GM10266 (cell line): Measurements from ENCODE around the gene ZNF688.
"Not testable (repeated sequence)": the region's sequence is repeated elsewhere in the genome, so short reads cannot be mapped to it uniquely, and the experiment has no call there.

Experiments
- DNase-seq: peaks from one replicate; pipeline ENCODE4 v3.0.0; 2012; ENCODE audit errors: extremely low spot score
- TF ChIP-seq, protein P1 (sequence below): IDR thresholded peaks from 2 replicates; pipeline ENCODE4 v1.5.1; 2012; ENCODE audit warnings: mild to moderate bottlenecking, low read depth; ENCODE audit not compliant: control insufficient read depth, insufficient read depth; ENCODE audit errors: missing control alignments

ZNF688 gene

DNA sequence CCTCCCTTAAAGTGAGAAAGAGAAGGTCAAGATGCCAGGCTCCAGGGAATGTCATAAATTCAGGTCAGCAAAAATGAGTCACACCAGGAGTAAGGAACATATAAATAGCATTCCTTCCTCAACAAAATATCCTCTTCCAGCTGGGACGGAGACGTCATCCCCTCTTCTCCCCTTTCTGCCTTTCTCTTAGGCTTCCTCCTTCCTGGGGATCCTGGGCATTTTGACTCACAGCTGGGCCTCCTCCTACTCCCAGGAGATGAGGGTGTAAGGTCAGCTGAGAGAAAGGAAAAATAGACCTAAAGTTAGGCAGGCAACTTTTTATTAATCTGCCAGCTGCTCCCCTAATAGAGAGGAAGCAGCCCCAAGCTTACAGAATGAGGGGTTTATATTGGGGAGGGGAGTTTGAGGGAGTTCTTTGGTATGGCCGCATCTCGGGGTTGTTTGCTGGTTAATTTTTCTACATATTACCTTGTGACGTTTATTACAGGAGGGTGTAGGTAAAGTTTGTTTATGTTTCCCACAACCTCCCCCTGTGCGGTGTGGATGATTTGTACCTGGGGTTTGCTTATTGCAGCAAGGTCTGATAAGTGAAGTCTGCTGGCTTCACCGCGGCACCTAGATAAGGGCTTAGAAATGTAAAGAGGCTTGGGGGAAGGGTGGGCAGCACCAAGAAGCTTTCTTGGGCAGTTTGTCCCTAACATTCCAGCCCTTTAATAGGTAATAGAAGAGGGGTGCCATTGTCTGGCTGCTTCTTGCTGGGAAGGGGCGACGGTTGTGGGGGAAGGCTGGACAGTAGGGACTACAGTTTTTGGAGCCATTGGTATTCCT is 29.8 kb downstream of the ZNF688 start:
- DNase-seq = no peak
- TF ChIP-seq, protein P1, sequence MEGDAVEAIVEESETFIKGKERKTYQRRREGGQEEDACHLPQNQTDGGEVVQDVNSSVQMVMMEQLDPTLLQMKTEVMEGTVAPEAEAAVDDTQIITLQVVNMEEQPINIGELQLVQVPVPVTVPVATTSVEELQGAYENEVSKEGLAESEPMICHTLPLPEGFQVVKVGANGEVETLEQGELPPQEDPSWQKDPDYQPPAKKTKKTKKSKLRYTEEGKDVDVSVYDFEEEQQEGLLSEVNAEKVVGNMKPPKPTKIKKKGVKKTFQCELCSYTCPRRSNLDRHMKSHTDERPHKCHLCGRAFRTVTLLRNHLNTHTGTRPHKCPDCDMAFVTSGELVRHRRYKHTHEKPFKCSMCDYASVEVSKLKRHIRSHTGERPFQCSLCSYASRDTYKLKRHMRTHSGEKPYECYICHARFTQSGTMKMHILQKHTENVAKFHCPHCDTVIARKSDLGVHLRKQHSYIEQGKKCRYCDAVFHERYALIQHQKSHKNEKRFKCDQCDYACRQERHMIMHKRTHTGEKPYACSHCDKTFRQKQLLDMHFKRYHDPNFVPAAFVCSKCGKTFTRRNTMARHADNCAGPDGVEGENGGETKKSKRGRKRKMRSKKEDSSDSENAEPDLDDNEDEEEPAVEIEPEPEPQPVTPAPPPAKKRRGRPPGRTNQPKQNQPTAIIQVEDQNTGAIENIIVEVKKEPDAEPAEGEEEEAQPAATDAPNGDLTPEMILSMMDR = no peak

DNA sequence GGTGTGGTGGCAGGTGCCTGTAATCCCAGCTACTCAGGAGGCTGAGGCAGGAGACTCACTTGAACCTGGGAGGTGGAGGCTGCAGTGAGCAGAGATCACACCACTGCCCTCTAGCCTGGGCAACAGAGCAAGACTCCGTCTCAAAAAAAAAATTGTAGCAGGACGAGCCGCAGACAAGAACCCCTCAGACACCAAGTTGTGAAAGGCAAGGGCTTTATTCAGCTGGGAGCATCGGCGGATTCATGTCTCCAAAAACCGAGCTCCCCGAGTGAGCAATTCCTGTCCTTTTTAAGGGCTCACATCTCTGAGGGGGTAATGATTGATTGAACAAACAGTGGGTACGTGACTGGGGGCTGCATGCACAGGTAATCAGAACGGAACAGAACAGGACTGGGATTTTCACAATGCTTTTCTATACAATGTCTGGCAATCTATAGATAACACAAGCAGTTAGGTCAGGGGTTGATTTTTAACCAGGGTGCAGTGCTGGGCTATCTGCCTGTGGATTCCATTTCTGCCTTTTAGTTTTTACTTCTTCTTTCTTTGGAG is 30.5 kb downstream of the ZNF688 start:
- not testable (repeated sequence) for DNase-seq

DNA sequence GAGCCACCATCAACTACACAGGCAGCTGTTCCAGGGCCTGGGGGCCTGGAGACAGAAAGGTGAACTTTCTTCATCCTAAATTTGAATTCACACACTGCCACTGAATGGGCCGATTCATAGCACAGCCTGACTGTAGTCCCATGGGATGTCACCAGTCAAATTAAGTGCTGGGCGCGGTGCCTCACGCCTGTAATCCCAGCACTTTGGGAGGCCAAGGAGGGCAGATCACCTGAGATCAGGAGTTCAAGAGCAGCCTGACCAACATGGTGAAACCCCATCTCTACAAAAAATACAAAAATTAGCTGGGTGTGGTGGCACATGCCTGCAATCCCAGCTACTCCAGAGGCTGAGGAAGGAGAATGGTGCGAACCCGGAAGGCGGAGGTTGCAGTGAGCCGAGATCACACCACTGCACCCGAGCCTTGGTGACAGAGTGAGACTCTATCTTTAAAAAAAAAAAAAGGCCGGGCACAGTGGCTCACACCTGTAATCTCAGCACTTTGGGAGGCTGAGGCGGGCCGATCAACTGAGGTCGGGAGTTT is 31.5 kb downstream of the ZNF688 start:
- not testable (repeated sequence) for DNase-seq

DNA sequence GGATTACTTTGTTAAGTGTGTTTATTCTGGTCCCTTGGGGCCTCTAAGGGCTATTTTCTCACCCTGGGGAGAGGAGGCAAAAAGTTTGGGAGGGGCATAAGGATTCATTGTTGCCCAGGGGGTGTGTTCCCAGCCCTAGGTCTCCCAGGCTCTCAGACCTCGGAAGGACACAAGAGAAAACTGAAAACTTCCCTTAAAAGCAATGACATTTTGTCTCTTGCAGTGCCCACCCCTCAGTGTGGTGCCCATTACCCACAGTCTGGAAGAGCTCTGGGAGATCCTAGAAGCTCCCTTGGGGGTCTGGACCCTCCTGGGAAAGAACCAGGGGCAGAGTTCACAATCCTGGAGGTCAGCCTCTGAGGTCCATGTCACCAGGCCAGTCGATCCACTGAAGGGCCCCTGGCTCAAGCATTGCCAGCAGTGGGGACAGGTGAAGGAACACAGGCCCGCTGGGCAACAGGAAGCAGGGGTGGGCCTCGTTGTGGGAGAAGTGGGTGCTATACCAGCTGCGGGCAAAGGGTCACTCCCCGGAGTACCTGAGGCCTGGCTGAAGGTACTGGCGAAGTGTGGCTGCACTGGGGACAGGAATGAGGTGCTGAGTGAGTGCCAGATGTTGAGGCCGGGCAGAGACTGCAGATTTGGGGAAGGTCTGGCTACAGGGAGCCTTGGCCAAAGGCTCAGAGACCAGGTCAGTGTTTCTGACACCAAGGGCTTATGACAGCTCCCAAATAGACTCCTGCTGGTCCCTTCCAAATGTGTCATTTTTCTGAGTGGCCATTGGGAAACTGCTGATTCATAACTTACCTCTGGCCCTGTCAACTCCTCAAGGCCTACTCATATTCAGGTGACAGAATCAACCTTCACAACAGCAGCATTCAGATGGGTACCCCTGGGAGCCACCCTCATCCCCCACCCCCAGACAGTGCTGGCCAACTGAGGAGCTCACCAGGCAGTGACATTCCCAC is 32.2 kb downstream of the ZNF688 start:
- TF ChIP-seq, protein P1 = no peak
- no peak for DNase-seq

DNA sequence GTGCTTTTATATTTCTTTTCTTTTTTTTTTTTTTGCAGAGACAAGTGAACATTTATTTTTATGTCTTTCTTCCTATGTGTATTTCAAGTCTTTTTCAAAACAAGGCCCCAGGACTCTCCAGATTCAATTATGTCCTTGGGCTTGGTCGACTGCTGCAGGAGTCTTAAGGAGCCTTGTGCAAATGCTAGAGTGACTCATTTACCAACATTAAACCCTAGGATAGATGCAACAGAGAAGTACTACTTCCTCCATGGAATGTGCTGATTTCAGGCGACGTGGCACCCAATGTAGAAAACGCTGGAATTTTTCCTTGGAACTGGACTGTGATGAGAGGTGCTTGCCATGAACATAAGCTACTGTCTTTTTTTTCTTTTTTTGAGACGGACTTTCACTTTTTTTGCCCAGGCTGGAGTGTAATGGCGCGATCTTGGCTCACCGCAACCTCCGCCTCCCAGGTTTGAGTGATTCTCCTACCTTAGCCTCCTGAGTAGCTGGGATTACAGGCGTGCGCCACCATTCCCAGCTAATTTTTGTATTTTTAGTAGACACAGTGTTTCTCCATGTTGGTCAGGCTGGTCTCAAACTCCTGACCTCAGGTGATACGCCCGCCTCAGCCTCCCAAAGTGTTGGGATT is 35.0 kb downstream of the ZNF688 start:
- DNase-seq = not testable (repeated sequence)

DNA sequence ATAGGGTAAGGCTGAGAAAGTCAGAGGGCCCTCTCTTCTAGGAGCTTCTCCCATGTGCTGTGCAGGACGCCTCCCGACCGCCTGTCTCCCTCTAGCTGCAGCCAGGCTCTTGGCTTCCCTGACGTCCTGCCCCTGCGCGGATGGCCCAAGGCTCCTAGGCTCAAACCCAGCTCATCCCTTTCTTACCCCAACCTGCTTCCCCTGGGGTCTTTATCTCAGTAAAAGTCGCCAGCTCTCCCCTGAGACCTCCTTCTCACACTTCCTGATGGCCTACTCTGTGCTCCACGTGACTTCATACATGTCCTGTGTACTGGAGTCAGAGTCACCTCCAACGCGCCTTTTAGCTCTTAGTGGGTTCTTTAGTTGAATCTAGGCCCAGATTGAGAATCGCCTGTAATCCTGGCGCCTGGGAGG is 35.7 kb downstream of the ZNF688 start:
- DNase-seq = peak; percentile 85
- TF ChIP-seq, protein P1 = peak; percentile 78

DNA sequence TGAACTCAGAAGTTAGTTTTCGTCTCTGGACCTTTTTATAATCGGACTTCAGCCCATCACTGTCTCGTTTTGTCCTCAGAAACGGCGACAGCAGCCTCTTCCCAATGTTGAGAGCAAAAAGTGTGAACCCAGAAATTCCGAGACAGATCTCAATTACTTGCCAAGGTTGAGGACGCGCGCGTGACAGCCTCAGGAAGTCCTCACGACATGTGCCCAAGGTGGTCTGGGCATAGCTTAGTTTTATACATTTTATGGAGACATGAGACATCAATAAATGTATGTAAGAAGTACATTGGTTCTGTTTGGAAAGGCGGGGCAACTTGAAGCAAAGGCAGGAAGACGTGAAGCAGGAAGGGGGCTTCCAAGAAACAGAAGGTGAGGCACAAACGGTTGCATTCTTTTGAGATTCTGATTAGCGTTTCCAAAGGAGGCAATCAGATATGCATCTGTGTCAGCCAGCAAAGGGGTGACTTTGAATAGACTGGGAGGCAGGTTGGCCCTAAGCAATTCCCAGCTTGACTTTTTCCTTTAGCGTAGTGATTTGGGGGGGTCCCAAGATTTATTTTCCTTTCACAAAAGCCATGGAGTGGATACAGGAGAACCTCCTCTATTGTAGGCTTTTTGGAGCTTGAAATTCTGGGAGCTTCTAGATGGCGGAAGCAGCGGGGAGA is 36.3 kb downstream of the ZNF688 start:
- TF ChIP-seq, protein P1 = no peak
- no peak for DNase-seq
